Spleen (tissue), 11 donors: Measurements from ENCODE around the gene TTC39A. TPM values are rescaled to one million over a fixed set of nuclear protein-coding genes. Genes with fewer than 3 reads are reported as not detected.

ENCODE experiments used
- DNase-seq: peaks from one replicate; pipeline ENCODE4 v3.0.0-alpha.2; 2020
- H3K27ac ChIP-seq, 8 donors: fragments of 200-600 bp; sonication (generic) in 7 of 8; 1 replicate in 4 of 8; 2 replicates in 4 of 8; pipeline versions ENCODE4 v1.5.0 to v1.8.0; 2016 to 2021; ENCODE audit warnings: inconsistent platforms in 4 of 8, mild to moderate bottlenecking in 4 of 8, moderate library complexity in 1 of 8
- H3K27me3 ChIP-seq, 7 donors: fragments of 200-600 bp; sonication (generic) in 6 of 7; replicated peaks in 1 of 7; 1 replicate in 4 of 7; 2 replicates in 3 of 7; pipeline versions ENCODE4 v1.5.0 to v1.8.0; 2016 to 2021; ENCODE audit warnings: inconsistent platforms in 3 of 7, mild to moderate bottlenecking in 1 of 7
- H3K36me3 ChIP-seq, 6 donors: fragments of 200-600 bp; sonication (generic) in 5 of 6; 1 replicate in 4 of 6; 2 replicates in 2 of 6; pipeline versions ENCODE4 v1.5.0 to v1.8.0; 2016 to 2021; ENCODE audit warnings: inconsistent platforms in 2 of 6
- H3K4me1 ChIP-seq, 6 donors: fragments of 200-600 bp; sonication (generic) in 5 of 6; 1 replicate in 3 of 6; 2 replicates in 3 of 6; pipeline versions ENCODE4 v1.5.0 to v1.8.0; 2016 to 2021; ENCODE audit warnings: inconsistent platforms in 3 of 6
- H3K4me3 ChIP-seq, 8 donors: fragments of 200-600 bp; sonication (generic) in 7 of 8; 1 replicate in 4 of 8; 2 replicates in 4 of 8; pipeline versions ENCODE4 v1.5.0 to v1.8.0; 2016 to 2021; ENCODE audit warnings: inconsistent platforms in 4 of 8, mild to moderate bottlenecking in 4 of 8, moderate library complexity in 2 of 8
- H3K9me3 ChIP-seq, 8 donors: fragments of 200-600 bp; sonication (generic) in 7 of 8; 1 replicate in 4 of 8; 2 replicates in 4 of 8; pipeline versions ENCODE4 v1.5.0 to v1.8.0; 2016 to 2021; ENCODE audit warnings: inconsistent platforms in 4 of 8
- POLR2A ChIP-seq, 3 donors: fragments of 450-650 bp; IDR thresholded peaks; one replicate each; pipeline ENCODE4 v1.5.1; 2017; ENCODE audit warnings: antibody characterized with exemption in 3 of 3, mild to moderate bottlenecking in 1 of 3
- POLR2AphosphoS5 ChIP-seq, 3 donors: sonication (generic); formaldehyde crosslinking; IDR thresholded peaks; one replicate each; pipeline ENCODE4 v1.5.1; 2017; ENCODE audit warnings: antibody characterized with exemption in 3 of 3
- WGBS, 5 donors: extraction: QIAGEN DNeasy Blood & Tissue Kit in 3 of 5; methylation state at CpG; one replicate each; pipeline versions ENCODE4 v1.1.5 to v1.1.7; 2013 to 2018; 5-methylcytosine and 5-hydroxymethylcytosine counted together
- intact Hi-C: fragments of 100-400 bp; cut with DNase I; formaldehyde crosslinking; loops from one replicate; pipeline ENCODE4 v1.15.0; 2023; ENCODE audit warnings: low total_unique reads
- polyA plus RNA-seq, 3 donors: library from polyadenylated mRNA; stranded (reverse); fragments of 200-250 nt; gene quantifications; one replicate each; pipeline ENCODE4 v1.2.1, GENCODE V29; 2013
- total RNA-seq, 7 donors: library from RNA; depleted of rRNA in 3 of 7; stranded (reverse); fragments of >200 nt in 3 of 7; fragmentation: NEBNext Ultra II Directional in 4 of 7; extraction: Animal tissue kit (Norgen Biotek cat#: 25700) in 4 of 7; gene quantifications; one replicate each; pipeline versions ENCODE4 v1.1.0 to v1.2.1, GENCODE V29; 2016 to 2021
- TF ChIP-seq, protein P1 (sequence below), 11 experiments: fragments of 200-600 bp in 7 of 11; fragments of 450-650 bp in 4 of 11; sonication (generic) in 4 of 11; IDR thresholded peaks in 8 of 11; conservative IDR thresholded peaks in 3 of 11; 1 replicate in 7 of 11; 2 replicates in 4 of 11; pipeline versions ENCODE4 v1.4.0 to v1.8.0; 2016 to 2021; ENCODE audit warnings: antibody characterized with exemption in 11 of 11, inconsistent platforms in 4 of 11, mild to moderate bottlenecking in 1 of 11
- donor health status: healthy with polysubstance abuse.
- donor health status: DM: no; HTN: no; CAD: no; lungs with moderate emphysema.
- donor health status: DM: no; HTN: no; CAD: no.
- donor health status: Bipolar disorder and iron deficiency.
- donor health status: healthy.
- donor health status: DM: no; HTN: no; CAD: no.
- donor health status: DM: yes; HTN: yes; CAD: no.

Gene TTC39A
- total and polyA plus RNA-seq, 10 donors, result 0.24 to 2.4 (median 0.70) TPM; not detected in 1

DNA sequence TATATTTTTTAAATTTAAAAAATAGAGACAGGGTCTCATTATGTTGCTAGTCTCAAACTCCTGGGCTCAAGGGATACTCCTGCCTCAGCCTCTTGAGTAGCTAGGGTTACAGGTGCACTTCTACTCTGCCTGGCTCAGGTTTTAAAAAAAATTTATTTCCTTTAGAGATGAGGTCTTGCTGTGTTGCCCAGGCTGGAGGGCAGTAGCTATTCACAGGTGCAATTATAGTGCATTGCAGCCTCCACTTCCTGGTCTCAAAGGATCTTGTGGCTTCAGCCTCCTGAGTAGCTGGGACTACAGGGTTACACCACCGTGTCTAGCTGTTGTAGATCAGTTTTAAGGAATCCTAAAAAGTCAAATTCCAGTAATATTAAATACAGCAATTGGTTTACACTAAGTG is 89.2 kb downstream of the TTC39A start:
- Histone ChIP-seq H3K4me3 (no peak overlapping the region), H3K9me3 (no peaks in the 10 kb centered on the region), H3K27me3 (no peaks in the 10 kb centered on the region), H3K4me1 (peaks cover 18 to 90% (median 60%) of the 10 kb centered on the region in 6 donors), H3K27ac (no peak overlapping the region), H3K36me3 (no peaks in the 10 kb centered on the region)
- intact Hi-C loops, result no loop called here
- TF ChIP-seq POLR2AphosphoS5 (IDR thresholded peaks at IDR 0.05) (no peak), POLR2A (IDR thresholded peaks at IDR 0.05) (no peak)
- TF ChIP-seq, protein P1, sequence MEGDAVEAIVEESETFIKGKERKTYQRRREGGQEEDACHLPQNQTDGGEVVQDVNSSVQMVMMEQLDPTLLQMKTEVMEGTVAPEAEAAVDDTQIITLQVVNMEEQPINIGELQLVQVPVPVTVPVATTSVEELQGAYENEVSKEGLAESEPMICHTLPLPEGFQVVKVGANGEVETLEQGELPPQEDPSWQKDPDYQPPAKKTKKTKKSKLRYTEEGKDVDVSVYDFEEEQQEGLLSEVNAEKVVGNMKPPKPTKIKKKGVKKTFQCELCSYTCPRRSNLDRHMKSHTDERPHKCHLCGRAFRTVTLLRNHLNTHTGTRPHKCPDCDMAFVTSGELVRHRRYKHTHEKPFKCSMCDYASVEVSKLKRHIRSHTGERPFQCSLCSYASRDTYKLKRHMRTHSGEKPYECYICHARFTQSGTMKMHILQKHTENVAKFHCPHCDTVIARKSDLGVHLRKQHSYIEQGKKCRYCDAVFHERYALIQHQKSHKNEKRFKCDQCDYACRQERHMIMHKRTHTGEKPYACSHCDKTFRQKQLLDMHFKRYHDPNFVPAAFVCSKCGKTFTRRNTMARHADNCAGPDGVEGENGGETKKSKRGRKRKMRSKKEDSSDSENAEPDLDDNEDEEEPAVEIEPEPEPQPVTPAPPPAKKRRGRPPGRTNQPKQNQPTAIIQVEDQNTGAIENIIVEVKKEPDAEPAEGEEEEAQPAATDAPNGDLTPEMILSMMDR (IDR thresholded peaks at IDR 0.05 in 8 of 11, conservative IDR thresholded peaks at IDR 0.05 in 3 of 11), result no peak
- no peak for DNase-seq
- 8 to 52% (median 32%) methylated on average over 1 of the region's 1 CpG for WGBS, 5 donors

DNA sequence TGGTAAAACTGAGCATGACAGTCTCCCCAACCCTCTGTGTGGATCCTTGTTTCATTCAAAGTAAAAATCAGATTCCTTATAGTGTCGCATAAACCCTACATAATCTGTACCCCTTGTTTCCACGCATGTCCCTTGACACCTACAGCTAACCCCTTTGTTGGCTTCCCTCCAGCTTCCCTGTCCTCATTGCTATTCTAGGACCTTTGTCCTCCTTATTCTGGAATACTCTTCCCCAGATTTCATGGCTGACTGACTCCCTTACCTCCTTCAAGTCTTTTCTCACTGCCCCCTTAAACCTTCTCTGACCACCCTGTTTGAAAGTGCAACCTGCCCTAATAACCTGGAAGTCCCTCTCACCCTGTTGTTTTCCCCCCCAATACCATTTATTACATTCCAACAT is 90.3 kb downstream of the TTC39A start:
- Histone ChIP-seq H3K36me3 (no peaks in the 10 kb centered on the region), H3K4me1 (peaks cover 25 to 89% (median 67%) of the 10 kb centered on the region in 6 donors), H3K9me3 (no peaks in the 10 kb centered on the region), H3K4me3 (no peak overlapping the region), H3K27ac (no peak overlapping the region), H3K27me3 (no peaks in the 10 kb centered on the region)
- TF ChIP-seq, protein P1 (IDR thresholded peaks at IDR 0.05 in 8 of 11, conservative IDR thresholded peaks at IDR 0.05 in 3 of 11), result no peak
- no peak for TF ChIP-seq POLR2AphosphoS5 (IDR thresholded peaks at IDR 0.05)
- TF ChIP-seq POLR2A (IDR thresholded peaks at IDR 0.05), result no peak
- intact Hi-C loops, result no loop called here
- DNase-seq, result no peak
- 89 to 96% (median 90%) methylated on average over 2 of the region's 2 CpGs for WGBS, 5 donors

DNA sequence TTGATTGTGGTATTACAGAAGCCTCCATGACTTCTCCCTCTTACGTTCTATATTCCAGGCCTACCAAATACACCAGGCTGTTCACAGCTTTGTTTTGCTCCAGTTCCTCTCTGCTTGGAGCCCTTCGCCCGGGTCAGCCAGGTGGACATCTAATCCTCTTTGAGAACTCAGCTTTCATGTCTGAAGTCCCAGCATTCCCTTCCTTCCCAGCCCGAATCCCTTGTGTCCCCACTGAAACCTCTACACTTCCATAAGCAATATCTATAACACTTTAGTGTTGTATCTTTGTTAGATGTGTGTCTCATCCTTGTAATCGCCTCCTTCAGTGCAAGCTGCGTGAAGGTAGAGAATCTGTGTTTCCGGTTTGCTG is 92.3 kb downstream of the TTC39A start:
- WGBS, 5 donors, result 39 to 55% (median 52%) methylated on average over 7 of the region's 7 CpGs
- intact Hi-C loops, result no loop called here
- Histone ChIP-seq H3K4me3 (peak overlapping the region; percentile 65 to 90 (median 78)), H3K4me1 (peaks cover 33 to 85% (median 68%) of the 10 kb centered on the region in 6 donors), H3K27ac (peak overlapping the region in 7 of 8 donors; percentile 94 to 98 (median 96)), H3K9me3 (no peaks in the 10 kb centered on the region), H3K36me3 (no peaks in the 10 kb centered on the region), H3K27me3 (no peaks in the 10 kb centered on the region)
- TF ChIP-seq, protein P1 (IDR thresholded peaks at IDR 0.05 in 8 of 11, conservative IDR thresholded peaks at IDR 0.05 in 3 of 11), result no peak
- no peak for TF ChIP-seq POLR2A (IDR thresholded peaks at IDR 0.05)
- no peak for TF ChIP-seq POLR2AphosphoS5 (IDR thresholded peaks at IDR 0.05)
- no peak for DNase-seq

DNA sequence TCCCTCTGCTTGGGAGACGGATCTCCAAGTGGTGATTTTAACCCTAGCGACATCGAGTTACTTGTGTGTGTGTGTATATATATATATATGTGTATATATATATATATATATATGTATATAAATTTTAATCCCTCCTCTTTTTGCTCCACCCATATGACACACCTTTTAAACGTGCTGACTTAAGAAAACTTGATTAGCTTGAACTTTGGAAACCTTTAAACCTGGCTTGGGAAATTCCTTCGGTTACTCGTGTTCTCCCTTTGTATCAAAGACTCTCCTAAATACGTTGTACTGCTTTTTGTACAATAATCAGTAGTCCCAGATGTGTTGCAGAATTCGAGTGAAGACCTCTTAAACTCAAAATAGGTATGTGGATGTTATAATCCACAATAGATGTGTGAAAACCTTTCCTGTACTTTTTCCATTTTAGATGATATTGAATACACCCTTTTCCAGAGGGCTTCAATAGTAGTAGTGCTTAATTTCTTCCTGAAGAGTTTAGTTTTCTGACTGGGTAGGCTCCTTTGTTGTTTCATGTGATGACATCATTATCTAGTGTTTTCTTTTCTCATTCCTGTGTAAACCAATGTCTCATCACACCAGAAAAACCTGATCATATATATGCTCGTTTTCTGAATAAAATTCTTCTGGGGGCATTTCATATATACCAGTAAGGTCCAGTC is 92.9 kb downstream of the TTC39A start:
- TF ChIP-seq, protein P1 (IDR thresholded peaks at IDR 0.05 in 8 of 11, conservative IDR thresholded peaks at IDR 0.05 in 3 of 11), result no peak
- no peak for TF ChIP-seq POLR2A (IDR thresholded peaks at IDR 0.05)
- TF ChIP-seq POLR2AphosphoS5 (IDR thresholded peaks at IDR 0.05), result no peak
- peaks cover 33 to 80% (median 66%) of the 10 kb centered on the region in 6 donors for H3K4me1 ChIP-seq
- 11 to 19% (median 17%) methylated on average over 9 of the region's 9 CpGs for whole genome bisulfite sequencing, 5 donors
- intact Hi-C loops, result no loop called here
- peak overlapping the region; percentile 65 to 90 (median 78) for H3K4me3 ChIP-seq
- no peaks in the 10 kb centered on the region for H3K9me3 ChIP-seq
- peak overlapping the region in 7 of 8 donors; percentile 94 to 98 (median 96) for H3K27ac ChIP-seq
- H3K27me3 ChIP-seq, result no peaks in the 10 kb centered on the region
- no peaks in the 10 kb centered on the region for H3K36me3 ChIP-seq
- DNase-seq, result no peak
